ENCODE results near the gene AMOTL1.

GRCh38 chr11:94857337-94857736, 89.2 kb downstream of the AMOTL1 start:
- TF ChIP-seq GATA2 (IDR thresholded peaks at IDR 0.05; ENCODE audit: low read depth, low read length) = no peak
- TF ChIP-seq GATA3 (IDR thresholded peaks at IDR 0.05; ENCODE audit: low read depth, low read length) = no peak

Data from SH-SY5Y (cell line).